GM12872 (cell line): ENCODE results near the gene NAV1.

Experiments
- TF ChIP-seq, protein P1 (sequence below): IDR thresholded peaks from 3 replicates; pipeline ENCODE4 v1.5.1; 2011; ENCODE audit warnings: low read depth, mild to moderate bottlenecking, low read length, moderate library complexity; ENCODE audit not compliant: insufficient read depth

Gene NAV1

DNA sequence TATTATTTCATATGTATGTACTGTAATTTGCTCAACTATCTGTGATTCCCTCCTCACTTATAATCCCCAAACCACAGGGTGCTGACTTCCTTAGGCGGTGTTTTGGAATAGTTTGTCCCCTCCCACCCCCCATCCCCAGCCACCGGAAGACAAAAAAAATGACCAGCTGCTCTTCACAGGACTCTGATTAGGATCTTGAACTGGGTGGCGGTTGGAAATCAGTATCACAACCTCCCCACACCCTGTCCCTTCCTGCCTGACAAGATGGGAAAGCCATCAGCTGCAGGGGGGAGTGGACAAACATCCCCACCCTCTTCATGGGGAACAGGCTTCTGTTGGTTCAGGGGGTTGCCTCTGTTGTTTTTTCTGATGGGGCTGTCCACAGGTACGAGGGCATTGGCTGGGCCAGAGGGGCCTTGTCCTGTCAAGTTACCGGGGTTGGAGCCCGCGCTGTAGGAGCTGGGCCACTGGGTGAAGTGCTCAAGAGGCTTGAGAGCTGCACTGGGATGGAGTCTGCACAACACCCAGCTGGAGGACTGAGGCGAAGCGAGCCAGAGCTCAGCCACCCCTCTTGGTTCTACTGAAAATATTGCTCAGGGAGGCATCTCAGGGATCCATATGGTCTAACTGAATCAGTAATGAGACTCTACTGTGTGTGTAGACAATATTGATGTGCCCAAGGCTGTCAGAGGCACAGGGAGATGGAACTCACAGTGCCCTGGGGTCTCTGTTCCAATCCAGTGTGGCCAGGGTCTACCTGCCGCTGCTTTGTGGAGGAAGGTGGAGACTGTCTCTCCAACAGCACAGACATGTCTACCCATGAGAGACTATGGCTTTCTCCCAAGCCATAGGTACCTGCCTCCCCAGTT, 28.2 kb downstream of the NAV1 start:
- TF ChIP-seq, protein P1, sequence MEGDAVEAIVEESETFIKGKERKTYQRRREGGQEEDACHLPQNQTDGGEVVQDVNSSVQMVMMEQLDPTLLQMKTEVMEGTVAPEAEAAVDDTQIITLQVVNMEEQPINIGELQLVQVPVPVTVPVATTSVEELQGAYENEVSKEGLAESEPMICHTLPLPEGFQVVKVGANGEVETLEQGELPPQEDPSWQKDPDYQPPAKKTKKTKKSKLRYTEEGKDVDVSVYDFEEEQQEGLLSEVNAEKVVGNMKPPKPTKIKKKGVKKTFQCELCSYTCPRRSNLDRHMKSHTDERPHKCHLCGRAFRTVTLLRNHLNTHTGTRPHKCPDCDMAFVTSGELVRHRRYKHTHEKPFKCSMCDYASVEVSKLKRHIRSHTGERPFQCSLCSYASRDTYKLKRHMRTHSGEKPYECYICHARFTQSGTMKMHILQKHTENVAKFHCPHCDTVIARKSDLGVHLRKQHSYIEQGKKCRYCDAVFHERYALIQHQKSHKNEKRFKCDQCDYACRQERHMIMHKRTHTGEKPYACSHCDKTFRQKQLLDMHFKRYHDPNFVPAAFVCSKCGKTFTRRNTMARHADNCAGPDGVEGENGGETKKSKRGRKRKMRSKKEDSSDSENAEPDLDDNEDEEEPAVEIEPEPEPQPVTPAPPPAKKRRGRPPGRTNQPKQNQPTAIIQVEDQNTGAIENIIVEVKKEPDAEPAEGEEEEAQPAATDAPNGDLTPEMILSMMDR: no peak

DNA sequence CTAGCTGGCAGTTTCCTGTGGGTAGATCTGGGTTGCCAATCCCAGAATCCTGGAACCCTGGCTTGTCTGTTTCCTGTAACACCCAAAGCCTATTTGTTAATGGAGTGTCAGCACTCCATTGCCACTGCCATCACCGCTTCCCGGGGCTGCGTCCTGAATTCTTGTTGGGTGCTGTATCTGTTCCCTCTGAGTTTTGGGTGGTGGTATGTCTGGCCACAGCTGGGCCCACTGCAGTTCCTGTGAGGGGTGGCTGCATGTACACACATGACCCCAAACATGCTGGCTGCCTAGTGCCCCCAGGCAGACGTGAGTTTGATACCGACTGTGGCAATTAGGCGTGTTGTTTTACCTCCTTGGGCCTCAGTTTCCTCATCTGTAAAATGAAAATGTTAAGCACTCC, 29.3 kb downstream of the NAV1 start:
- TF ChIP-seq, protein P1: no peak

GRCh38 chr1:201568859-201569294, 29.9 kb downstream of the NAV1 start:
- TF ChIP-seq, protein P1: no peak

- TF ChIP-seq, protein P1: no peak
These were observed 31.4 kb downstream of the NAV1 start for GRCh38 chr1:201570181-201570885.

DNA sequence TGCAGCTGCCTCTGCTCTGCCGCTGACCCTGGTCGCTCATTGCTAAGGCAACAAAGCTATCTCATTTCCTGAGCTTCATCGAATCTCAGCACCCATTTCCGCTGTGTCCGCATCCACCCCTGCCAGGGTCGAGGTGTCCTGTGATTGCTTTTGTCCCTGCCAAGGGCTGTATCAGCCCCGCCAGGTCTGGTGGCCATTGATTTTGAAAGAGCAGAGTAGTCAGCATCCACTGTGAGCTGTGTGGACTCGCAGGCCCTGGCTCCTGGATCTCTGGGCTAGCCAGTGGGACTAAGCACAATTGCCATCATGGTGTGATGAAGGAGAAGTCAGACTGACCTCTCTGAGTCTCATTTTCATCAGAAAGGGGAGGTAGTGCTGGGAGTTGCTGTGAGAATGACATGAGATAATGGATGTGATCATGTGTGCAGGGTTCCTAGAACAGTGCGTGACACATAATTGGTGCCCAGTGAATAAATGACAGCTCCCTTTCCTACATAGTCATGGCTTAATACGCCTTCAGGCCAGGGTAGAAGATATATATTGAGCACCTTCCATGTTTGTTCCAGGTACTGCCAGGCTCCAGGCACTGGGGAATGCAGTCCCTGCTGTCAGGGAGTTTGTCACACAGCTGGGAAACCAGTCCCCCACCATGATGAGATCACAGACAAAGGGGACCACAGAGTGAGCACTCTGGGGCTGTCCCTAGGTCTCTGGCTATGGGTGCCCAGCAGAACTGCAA, 32.1 kb downstream of the NAV1 start:
- TF ChIP-seq, protein P1: no peak

DNA sequence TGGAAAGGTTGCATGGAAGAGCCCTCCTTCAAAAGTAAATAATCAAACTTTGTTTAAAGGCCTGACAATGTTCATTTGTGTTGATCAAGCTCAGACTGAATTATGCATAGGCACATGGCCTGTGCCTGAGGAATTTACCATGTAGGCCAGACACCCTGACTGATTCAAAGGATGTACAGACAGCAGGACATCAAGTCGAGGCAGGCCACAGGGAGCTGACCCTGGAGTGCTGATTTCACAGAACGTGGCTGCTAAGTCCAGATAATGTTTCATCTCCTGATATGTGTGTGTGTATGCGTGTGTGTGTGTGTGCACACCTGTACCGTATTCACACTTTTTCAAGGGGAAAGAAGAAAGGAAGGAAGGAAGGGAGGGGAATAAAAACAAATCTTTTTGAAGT, 34.1 kb downstream of the NAV1 start:
- TF ChIP-seq, protein P1: no peak

- TF ChIP-seq, protein P1: no peak
These were observed 35.0 kb downstream of the NAV1 start for GRCh38 chr1:201573923-201574322.
